ENCODE data around the gene ASIC2. TPM values are rescaled to one million over a fixed set of nuclear protein-coding genes. Genes with fewer than 3 reads are reported as not detected.

ASIC2 gene
- total and polyA plus RNA-seq, 9 of the 15 experiments (the other 6 are each of a cell fraction or from before 2014, with no cell fraction given), result not detected

DNA sequence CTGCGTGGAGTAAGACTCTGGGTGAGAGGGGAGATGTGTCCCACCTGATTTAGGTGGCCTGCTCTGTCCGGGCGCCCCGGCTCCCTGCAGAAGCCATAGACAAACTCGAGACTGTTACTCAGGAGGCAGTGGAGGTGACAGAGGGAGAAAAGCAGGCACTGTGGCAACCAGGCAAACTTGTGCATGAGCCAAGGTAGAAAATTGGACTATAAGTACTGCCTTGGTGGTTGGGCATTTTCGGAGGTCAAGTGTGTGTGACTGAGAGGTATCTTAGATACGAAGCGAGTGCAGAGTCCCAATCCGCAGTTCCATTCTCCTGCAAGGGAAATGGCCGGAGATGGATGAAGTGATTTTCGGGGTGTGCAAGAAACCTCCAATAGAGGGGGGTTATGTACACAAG is 328.6 kb downstream of the ASIC2 start (continued):
- TF ChIP-seq, protein P1, sequence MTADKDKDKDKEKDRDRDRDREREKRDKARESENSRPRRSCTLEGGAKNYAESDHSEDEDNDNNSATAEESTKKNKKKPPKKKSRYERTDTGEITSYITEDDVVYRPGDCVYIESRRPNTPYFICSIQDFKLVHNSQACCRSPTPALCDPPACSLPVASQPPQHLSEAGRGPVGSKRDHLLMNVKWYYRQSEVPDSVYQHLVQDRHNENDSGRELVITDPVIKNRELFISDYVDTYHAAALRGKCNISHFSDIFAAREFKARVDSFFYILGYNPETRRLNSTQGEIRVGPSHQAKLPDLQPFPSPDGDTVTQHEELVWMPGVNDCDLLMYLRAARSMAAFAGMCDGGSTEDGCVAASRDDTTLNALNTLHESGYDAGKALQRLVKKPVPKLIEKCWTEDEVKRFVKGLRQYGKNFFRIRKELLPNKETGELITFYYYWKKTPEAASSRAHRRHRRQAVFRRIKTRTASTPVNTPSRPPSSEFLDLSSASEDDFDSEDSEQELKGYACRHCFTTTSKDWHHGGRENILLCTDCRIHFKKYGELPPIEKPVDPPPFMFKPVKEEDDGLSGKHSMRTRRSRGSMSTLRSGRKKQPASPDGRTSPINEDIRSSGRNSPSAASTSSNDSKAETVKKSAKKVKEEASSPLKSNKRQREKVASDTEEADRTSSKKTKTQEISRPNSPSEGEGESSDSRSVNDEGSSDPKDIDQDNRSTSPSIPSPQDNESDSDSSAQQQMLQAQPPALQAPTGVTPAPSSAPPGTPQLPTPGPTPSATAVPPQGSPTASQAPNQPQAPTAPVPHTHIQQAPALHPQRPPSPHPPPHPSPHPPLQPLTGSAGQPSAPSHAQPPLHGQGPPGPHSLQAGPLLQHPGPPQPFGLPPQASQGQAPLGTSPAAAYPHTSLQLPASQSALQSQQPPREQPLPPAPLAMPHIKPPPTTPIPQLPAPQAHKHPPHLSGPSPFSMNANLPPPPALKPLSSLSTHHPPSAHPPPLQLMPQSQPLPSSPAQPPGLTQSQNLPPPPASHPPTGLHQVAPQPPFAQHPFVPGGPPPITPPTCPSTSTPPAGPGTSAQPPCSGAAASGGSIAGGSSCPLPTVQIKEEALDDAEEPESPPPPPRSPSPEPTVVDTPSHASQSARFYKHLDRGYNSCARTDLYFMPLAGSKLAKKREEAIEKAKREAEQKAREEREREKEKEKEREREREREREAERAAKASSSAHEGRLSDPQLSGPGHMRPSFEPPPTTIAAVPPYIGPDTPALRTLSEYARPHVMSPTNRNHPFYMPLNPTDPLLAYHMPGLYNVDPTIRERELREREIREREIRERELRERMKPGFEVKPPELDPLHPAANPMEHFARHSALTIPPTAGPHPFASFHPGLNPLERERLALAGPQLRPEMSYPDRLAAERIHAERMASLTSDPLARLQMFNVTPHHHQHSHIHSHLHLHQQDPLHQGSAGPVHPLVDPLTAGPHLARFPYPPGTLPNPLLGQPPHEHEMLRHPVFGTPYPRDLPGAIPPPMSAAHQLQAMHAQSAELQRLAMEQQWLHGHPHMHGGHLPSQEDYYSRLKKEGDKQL (CRISPR knock-in tag; IDR thresholded peaks at IDR 0.05; ENCODE audit: borderline replicate concordance), result no peak
- TF ChIP-seq ZC3H8 (IDR thresholded peaks at IDR 0.05) (no peak), SMAD4 (CRISPR knock-in tag; conservative IDR thresholded peaks at IDR 0.05) (no peak), POLR3G (IDR thresholded peaks at IDR 0.05; ENCODE audit: extremely low read depth, insufficient read length, insufficient replicate concordance) (no peak)
- TF ChIP-seq, protein P2, sequence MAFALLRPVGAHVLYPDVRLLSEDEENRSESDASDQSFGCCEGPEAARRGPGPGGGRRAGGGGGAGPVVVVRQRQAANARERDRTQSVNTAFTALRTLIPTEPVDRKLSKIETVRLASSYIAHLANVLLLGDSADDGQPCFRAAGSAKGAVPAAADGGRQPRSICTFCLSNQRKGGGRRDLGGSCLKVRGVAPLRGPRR (CRISPR knock-in tag; IDR thresholded peaks at IDR 0.05), result no peak
